ENCODE measurements around the gene PTGFR.
A peak's percentile ranks its signal among the peaks of the same experiment; 100 is the strongest.

Gene PTGFR

GRCh38 chr1:78549331-78549730, 58.6 kb downstream of the PTGFR start:
- DNase-seq (ENCODE audit: extremely low read depth, insufficient read length) = no peak
- H3K27me3 ChIP-seq (replicated peaks; ENCODE audit: control insufficient read depth, insufficient read depth, low read length) = no peaks in the 10 kb centered on the region
- no peak for TF ChIP-seq CTCF (IDR thresholded peaks at IDR 0.05; ENCODE audit: insufficient read depth, low read length, poor library complexity, severe bottlenecking)
- H3K4me3 ChIP-seq (replicated peaks; ENCODE audit: low read depth, low read length) = no peak overlapping the region
- no peaks in the 10 kb centered on the region for H3K36me3 ChIP-seq (ENCODE audit: control insufficient read depth, insufficient read depth, low read length)

- TF ChIP-seq CTCF (IDR thresholded peaks at IDR 0.05; ENCODE audit: insufficient read depth, low read length, poor library complexity, severe bottlenecking) = no peak
- H3K4me3 ChIP-seq (replicated peaks; ENCODE audit: low read depth, low read length) = no peak overlapping the region
- no peaks in the 10 kb centered on the region for H3K36me3 ChIP-seq (ENCODE audit: control insufficient read depth, insufficient read depth, low read length)
- no peaks in the 10 kb centered on the region for H3K27me3 ChIP-seq (replicated peaks; ENCODE audit: control insufficient read depth, insufficient read depth, low read length)
- no peak for DNase-seq (ENCODE audit: extremely low read depth, insufficient read length)
These were observed 59.1 kb downstream of the PTGFR start for GRCh38 chr1:78549891-78550290.

DNA sequence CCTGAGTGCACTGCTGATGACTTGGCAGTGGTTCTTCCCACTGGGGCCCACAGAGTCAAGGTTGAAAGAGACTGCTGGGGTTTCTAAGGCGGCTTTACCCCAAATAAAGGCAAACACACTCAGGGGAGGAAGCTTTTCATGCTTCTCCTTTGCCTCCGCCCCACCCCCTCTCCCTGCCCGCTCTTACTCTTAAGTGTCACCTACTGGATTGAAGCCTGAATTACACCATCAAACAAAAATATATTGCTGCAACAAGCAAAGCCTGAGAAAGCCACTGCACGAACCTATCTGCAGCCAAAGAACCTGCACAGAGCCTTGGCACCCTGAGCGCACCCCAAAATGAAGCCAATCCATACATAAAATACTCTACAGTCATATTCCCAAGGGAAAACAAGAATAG, 63.1 kb downstream of the PTGFR start:
- DNase-seq (ENCODE audit: extremely low read depth, insufficient read length) = no peak
- Histone ChIP-seq H3K36me3 (ENCODE audit: control insufficient read depth, insufficient read depth, low read length) (no peaks in the 10 kb centered on the region), H3K4me3 (replicated peaks; ENCODE audit: low read depth, low read length) (no peak overlapping the region), H3K27me3 (replicated peaks; ENCODE audit: control insufficient read depth, insufficient read depth, low read length) (no peaks in the 10 kb centered on the region)
- peak; percentile 36 for TF ChIP-seq CTCF (IDR thresholded peaks at IDR 0.05; ENCODE audit: insufficient read depth, low read length, poor library complexity, severe bottlenecking)

DNA sequence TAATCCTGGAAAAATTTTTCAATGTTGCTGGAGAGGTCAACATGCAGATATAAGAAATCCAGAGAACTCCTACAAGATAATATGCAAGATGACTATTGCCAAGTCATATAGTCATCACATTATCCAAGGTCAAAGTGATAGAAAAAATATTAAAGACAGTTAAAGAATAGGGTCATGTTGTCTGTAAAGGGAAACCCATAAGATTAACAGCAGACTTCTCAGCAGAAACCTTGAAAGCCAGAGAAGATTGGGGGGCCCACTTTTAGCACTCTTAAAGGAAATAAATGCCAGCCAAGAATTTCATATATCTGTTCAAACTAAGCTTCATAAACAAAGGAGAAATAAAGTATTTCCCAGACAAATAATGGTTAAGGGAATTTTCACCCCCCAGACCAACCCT, 64.1 kb downstream of the PTGFR start:
- no peak for DNase-seq (ENCODE audit: extremely low read depth, insufficient read length)
- TF ChIP-seq CTCF (IDR thresholded peaks at IDR 0.05; ENCODE audit: insufficient read depth, low read length, poor library complexity, severe bottlenecking) = no peak
- Histone ChIP-seq H3K36me3 (ENCODE audit: control insufficient read depth, insufficient read depth, low read length) (no peaks in the 10 kb centered on the region), H3K27me3 (replicated peaks; ENCODE audit: control insufficient read depth, insufficient read depth, low read length) (no peaks in the 10 kb centered on the region), H3K4me3 (replicated peaks; ENCODE audit: low read depth, low read length) (no peak overlapping the region)

DNA sequence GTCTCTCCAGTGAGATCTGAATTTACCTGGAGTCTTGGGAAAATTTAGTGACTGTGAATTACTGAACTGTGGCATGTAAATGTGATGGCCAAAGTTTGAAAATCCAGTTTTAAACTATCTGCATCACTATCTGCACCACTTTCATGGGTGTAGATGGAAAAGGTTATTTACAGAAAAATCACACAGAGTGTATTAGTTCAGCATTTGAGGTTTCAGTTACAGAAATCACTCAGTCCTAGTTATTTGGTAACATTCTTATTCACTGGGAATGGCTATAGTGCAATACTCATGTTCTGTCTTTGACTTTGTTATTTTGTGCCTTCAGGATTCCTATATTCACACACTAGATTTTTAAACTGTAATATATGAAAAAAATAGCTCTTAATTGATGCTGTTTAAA, 68.9 kb downstream of the PTGFR start:
- no peaks in the 10 kb centered on the region for H3K27me3 ChIP-seq (replicated peaks; ENCODE audit: control insufficient read depth, insufficient read depth, low read length)
- H3K36me3 ChIP-seq (ENCODE audit: control insufficient read depth, insufficient read depth, low read length) = no peaks in the 10 kb centered on the region
- no peak for DNase-seq (ENCODE audit: extremely low read depth, insufficient read length)
- no peak for TF ChIP-seq CTCF (IDR thresholded peaks at IDR 0.05; ENCODE audit: insufficient read depth, low read length, poor library complexity, severe bottlenecking)
- no peak overlapping the region for H3K4me3 ChIP-seq (replicated peaks; ENCODE audit: low read depth, low read length)

DNA sequence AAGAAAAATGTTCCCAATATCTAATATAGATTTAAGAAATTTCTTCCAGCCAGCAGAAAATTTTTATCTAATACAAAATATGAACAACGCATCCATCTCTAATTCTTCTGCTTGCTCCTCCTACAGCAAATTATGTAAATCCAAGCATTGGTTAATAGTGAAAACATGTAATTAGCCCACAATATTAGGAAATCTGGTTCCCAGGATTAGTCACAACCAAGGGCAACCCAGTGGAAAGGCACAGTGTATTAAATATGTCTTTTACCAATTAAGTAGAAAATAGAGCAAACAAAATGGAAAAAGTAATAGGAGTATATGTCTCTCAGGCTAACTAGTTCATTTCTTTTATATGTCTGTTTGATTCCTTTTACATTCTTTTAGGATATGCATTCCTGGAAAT, 70.0 kb downstream of the PTGFR start:
- no peak for DNase-seq (ENCODE audit: extremely low read depth, insufficient read length)
- TF ChIP-seq CTCF (IDR thresholded peaks at IDR 0.05; ENCODE audit: insufficient read depth, low read length, poor library complexity, severe bottlenecking) = no peak
- H3K4me3 ChIP-seq (replicated peaks; ENCODE audit: low read depth, low read length) = no peak overlapping the region

More for the DNA sequence above, 70.0 kb downstream of the PTGFR start:
- Histone ChIP-seq H3K36me3 (ENCODE audit: control insufficient read depth, insufficient read depth, low read length) (no peaks in the 10 kb centered on the region), H3K27me3 (replicated peaks; ENCODE audit: control insufficient read depth, insufficient read depth, low read length) (no peaks in the 10 kb centered on the region)

Measured in GM06990 (cell line).